ENCODE data around the gene GNB2. TPM values are rescaled to one million over a fixed set of nuclear protein-coding genes. Genes with fewer than 3 reads are reported as not detected.

Gene GNB2
- total RNA-seq, 1 donor from 2014 or later: 500 TPM

DNA sequence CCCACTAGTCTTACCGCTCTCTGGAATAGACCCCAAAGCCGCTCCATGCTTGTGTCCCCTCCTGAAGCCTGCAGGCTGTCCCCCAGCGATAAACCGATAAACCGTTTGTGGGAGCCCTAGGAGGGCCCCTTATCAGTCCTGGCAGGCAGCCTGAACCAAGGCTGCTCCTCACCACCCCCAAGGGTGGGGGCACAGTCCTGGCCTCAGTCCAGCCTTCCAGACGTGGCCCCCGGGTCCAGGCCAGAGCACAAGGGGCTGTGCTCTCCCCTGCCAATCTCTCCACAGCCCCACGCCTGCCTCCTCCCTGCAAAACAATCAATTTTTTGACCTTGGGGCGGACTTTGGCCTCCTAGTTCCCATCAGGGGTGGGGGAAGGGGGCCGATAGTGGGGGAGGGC, 32.1 kb upstream of the GNB2 start, which contains the start of gene TFR2:
Gene TFR2 (minus strand): TSS at position 90 of the 397 bp plus-strand sequence. CDS start 43 bp downstream, at position 47.
- DNase-seq (ENCODE audit: low spot score in 2 of 2): no peak
- Histone ChIP-seq H3K27me3 (no peaks in the 10 kb centered on the region), H3K9me3 (no peaks in the 10 kb centered on the region), H3K4me1 (no peaks in the 10 kb centered on the region), H3K36me3 (no peaks in the 10 kb centered on the region), H3K4me3 (no peak within 1 kb of the TSS), H3K27ac (no peak within 1 kb of the TSS)
- no peak for TF ChIP-seq CTCF (IDR thresholded peaks at IDR 0.05)
- intact Hi-C loops (cut with DNase I): no loop called here

GRCh38 chr7:100641860-100642533, 31.5 kb upstream of the GNB2 start:
- DNase-seq (ENCODE audit: low spot score in 2 of 2): no peak
- TF ChIP-seq CTCF (IDR thresholded peaks at IDR 0.05): no peak
- Histone ChIP-seq H3K4me1 (no peaks in the 10 kb centered on the region), H3K4me3 (no peak overlapping the region), H3K27me3 (no peaks in the 10 kb centered on the region), H3K36me3 (no peaks in the 10 kb centered on the region), H3K27ac (no peak overlapping the region), H3K9me3 (no peaks in the 10 kb centered on the region)
- intact Hi-C loops (cut with DNase I): no loop called here

- no peak for TF ChIP-seq CTCF (IDR thresholded peaks at IDR 0.05)
- Histone ChIP-seq H3K36me3 (no peaks in the 10 kb centered on the region), H3K27me3 (no peaks in the 10 kb centered on the region), H3K4me3 (no peak overlapping the region), H3K9me3 (no peaks in the 10 kb centered on the region), H3K27ac (no peak overlapping the region), H3K4me1 (no peaks in the 10 kb centered on the region)
- intact Hi-C loops (cut with DNase I): no loop called here
- DNase-seq (ENCODE audit: low spot score in 2 of 2): no peak
Observed at GRCh38 chr7:100642534-100642907, 31.0 kb upstream of the GNB2 start.

DNA sequence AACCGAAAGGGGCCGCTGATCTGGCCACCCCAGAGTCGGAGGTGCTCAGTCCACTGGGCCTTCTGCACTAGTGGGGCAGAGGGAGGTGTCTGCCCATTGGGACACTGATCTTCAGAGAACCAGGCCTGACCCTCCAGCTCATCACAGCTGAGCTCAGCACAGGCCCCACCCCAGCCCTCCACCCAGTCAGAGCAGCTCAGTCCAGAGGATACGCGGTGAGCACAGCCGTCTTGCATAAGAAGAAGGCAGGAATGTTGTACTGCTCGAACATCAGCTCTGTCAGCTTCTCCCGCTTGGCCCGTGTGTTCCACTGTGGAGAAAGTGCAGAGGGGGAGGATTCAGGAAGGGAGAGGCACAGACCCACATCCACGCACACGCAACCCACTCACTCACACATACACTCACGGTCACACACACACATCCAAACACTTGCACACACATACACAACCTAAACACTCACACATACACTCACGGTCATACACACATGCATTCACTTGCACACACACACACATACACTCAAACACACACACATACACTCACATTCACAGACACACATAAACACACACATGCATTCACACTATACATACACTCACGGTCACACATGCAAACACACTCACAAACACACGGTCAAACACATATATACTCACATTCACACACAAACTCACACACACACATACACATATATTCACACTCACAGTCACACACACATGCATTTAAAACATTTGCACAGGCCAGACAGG, 23.5 kb upstream of the GNB2 start:
- no peaks in the 10 kb centered on the region for H3K4me1 ChIP-seq
- no peak for TF ChIP-seq CTCF (IDR thresholded peaks at IDR 0.05)
- H3K4me3 ChIP-seq: no peak overlapping the region
- no peak for DNase-seq (ENCODE audit: low spot score in 2 of 2)
- no peak overlapping the region for H3K27ac ChIP-seq
- no peaks in the 10 kb centered on the region for H3K9me3 ChIP-seq
- H3K36me3 ChIP-seq: no peaks in the 10 kb centered on the region
- H3K27me3 ChIP-seq: peaks cover 6% of the 10 kb centered on the region
- intact Hi-C loops (cut with DNase I): no loop called here

GRCh38 chr7:100654908-100655831, 18.4 kb upstream of the GNB2 start:
- Histone ChIP-seq H3K36me3 (no peaks in the 10 kb centered on the region), H3K9me3 (no peaks in the 10 kb centered on the region), H3K4me1 (no peaks in the 10 kb centered on the region), H3K4me3 (no peak overlapping the region), H3K27ac (no peak overlapping the region), H3K27me3 (peaks cover 15% of the 10 kb centered on the region)
- intact Hi-C loops (cut with DNase I): no loop called here
- TF ChIP-seq CTCF (IDR thresholded peaks at IDR 0.05): no peak
- no peak for DNase-seq (ENCODE audit: low spot score in 2 of 2)

Measured in ascending aorta (tissue), 2 donors.